GM23338 (cell line): ENCODE measurements around the gene GOLGA6A.

Experiments used
- POLR2AphosphoS5 ChIP-seq: IDR thresholded peaks from 2 replicates; pipeline ENCODE4 v1.6.1; 2016; ENCODE audit warnings: antibody characterized with exemption, low read depth
- TF ChIP-seq, protein P1 (sequence below), 2 experiments: fragments of 200-600 bp in 1 of 2; sonication (generic) in 1 of 2; conservative IDR thresholded peaks; 2 replicates each; pipeline versions ENCODE4 v1.5.1 to v1.6.1; 2016 to 2017; ENCODE audit warnings: antibody characterized with exemption in 2 of 2, low read depth in 2 of 2, mild to moderate bottlenecking in 2 of 2, moderate library complexity in 1 of 2

DNA sequence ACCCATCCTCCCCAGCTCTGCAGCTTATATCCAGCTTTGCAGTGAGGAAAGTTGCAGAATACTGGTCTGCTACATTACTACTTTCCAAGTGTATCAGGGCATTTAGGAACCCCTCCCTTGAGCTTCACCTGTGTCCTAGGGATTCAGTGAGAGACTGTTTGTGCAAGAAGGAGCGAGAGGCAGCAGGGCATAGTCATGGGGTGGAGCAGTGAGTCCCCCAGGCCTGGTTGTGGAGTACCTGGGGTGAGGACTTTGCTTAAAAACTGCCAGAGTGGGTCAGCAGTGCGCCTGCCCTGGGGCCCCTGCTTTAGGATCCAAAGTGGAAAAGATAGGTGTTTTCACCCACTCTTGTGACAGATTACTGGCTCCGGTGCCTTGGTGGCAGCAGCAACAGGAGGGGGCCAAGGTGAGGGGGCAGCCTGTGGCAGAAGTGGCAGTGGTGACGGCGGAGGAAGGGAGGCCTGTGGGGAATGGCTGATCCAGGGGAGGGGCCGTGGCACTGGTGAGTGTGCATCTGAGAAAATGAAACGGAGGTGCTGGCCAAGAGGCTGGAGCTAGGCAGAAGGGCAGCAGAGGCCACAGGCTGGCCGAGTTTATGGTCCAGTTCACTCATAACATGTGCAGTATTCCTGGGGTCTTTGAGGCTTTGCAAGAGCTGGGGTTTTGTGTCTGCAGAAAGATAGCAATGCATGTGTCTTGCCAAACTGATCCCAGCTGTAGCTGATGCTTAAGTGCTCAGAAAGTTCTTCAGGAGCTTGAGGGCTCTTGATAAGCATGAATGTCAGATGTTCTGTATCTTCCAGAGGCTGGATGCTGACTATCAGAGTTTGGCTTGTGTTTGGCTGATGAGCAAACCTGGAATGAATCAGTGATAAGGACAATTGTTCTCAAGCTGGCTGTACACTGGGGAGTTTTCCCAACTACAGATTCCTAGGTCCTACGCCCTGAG lies 43.4 kb downstream of the GOLGA6A start:
- TF ChIP-seq, protein P1, sequence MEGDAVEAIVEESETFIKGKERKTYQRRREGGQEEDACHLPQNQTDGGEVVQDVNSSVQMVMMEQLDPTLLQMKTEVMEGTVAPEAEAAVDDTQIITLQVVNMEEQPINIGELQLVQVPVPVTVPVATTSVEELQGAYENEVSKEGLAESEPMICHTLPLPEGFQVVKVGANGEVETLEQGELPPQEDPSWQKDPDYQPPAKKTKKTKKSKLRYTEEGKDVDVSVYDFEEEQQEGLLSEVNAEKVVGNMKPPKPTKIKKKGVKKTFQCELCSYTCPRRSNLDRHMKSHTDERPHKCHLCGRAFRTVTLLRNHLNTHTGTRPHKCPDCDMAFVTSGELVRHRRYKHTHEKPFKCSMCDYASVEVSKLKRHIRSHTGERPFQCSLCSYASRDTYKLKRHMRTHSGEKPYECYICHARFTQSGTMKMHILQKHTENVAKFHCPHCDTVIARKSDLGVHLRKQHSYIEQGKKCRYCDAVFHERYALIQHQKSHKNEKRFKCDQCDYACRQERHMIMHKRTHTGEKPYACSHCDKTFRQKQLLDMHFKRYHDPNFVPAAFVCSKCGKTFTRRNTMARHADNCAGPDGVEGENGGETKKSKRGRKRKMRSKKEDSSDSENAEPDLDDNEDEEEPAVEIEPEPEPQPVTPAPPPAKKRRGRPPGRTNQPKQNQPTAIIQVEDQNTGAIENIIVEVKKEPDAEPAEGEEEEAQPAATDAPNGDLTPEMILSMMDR (conservative IDR thresholded peaks at IDR 0.05; ENCODE audit: low read depth in 2 of 2) = no peak
- TF ChIP-seq POLR2AphosphoS5 = no peak
